Osteoblast (primary cell): ENCODE results near the gene DNAJB6. TPM values are rescaled to one million over a fixed set of nuclear protein-coding genes. Genes with fewer than 3 reads are reported as not detected.
A peak's percentile ranks its signal among the peaks of the same experiment; 100 is the strongest.

Experiments
- DNase-seq: peaks from one replicate; pipeline ENCODE4 v3.0.0; 2011; ENCODE audit warnings: low spot score, mixed read lengths; ENCODE audit not compliant: insufficient read length; ENCODE audit errors: missing footprints
- H2AFZ ChIP-seq: 2 replicates; pipeline ENCODE4 v1.6.0; 2011; ENCODE audit warnings: mild to moderate bottlenecking, low read length
- H3K27ac ChIP-seq: 2 replicates; pipeline ENCODE4 v1.5.1; 2011; ENCODE audit warnings: mild to moderate bottlenecking, low read depth, low read length, moderate library complexity
- H3K27me3 ChIP-seq: 2 replicates; pipeline ENCODE4 v1.6.0; 2012; ENCODE audit warnings: mild to moderate bottlenecking, control low read depth, inconsistent platforms, low read length, moderate library complexity; ENCODE audit not compliant: insufficient read depth
- H3K36me3 ChIP-seq: 2 replicates; pipeline ENCODE4 v1.5.1; 2011; ENCODE audit warnings: mild to moderate bottlenecking, low read length, control low read depth, moderate library complexity; ENCODE audit not compliant: insufficient read depth
- H3K4me1 ChIP-seq: 2 replicates; pipeline ENCODE4 v1.5.1; 2011; ENCODE audit warnings: mild to moderate bottlenecking, low read length, control low read depth, moderate library complexity; ENCODE audit not compliant: insufficient read depth
- H3K4me2 ChIP-seq: 2 replicates; pipeline ENCODE4 v1.6.0; 2011; ENCODE audit warnings: mild to moderate bottlenecking, low read length; ENCODE audit not compliant: insufficient read depth
- H3K4me3 ChIP-seq: fragments of 200-600 bp; sonication (generic); 3 replicates; pipeline ENCODE4 v1.5.1; 2012; ENCODE audit warnings: mild to moderate bottlenecking, low read length, inconsistent platforms; ENCODE audit not compliant: insufficient read depth
- H3K79me2 ChIP-seq: 2 replicates; pipeline ENCODE4 v1.6.0; 2012; ENCODE audit warnings: mild to moderate bottlenecking, low read length, control low read depth, inconsistent platforms; ENCODE audit not compliant: insufficient read depth
- H3K9me3 ChIP-seq: 2 replicates; pipeline ENCODE4 v1.5.1; 2011; ENCODE audit warnings: low read depth, low read length, control low read depth
- H4K20me1 ChIP-seq: 2 replicates; pipeline ENCODE4 v1.6.0; 2012; ENCODE audit warnings: mild to moderate bottlenecking, low read length, control low read depth; ENCODE audit not compliant: insufficient read depth
- total RNA-seq: library from RNA; depleted of rRNA; stranded (reverse); fragments of >200 nt; gene quantifications from 2 replicates; pipeline ENCODE4 v1.2.3, GENCODE V29; 2012
- TF ChIP-seq, protein P1 (sequence below): IDR thresholded peaks from 2 replicates; pipeline ENCODE4 v1.5.1; 2011; ENCODE audit warnings: mild to moderate bottlenecking, low read depth, low read length, moderate library complexity; ENCODE audit errors: extremely low read depth

DNAJB6 gene
- total RNA-seq, 1 donor = 84.7 TPM

- TF ChIP-seq, protein P1, sequence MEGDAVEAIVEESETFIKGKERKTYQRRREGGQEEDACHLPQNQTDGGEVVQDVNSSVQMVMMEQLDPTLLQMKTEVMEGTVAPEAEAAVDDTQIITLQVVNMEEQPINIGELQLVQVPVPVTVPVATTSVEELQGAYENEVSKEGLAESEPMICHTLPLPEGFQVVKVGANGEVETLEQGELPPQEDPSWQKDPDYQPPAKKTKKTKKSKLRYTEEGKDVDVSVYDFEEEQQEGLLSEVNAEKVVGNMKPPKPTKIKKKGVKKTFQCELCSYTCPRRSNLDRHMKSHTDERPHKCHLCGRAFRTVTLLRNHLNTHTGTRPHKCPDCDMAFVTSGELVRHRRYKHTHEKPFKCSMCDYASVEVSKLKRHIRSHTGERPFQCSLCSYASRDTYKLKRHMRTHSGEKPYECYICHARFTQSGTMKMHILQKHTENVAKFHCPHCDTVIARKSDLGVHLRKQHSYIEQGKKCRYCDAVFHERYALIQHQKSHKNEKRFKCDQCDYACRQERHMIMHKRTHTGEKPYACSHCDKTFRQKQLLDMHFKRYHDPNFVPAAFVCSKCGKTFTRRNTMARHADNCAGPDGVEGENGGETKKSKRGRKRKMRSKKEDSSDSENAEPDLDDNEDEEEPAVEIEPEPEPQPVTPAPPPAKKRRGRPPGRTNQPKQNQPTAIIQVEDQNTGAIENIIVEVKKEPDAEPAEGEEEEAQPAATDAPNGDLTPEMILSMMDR = no peak
- Histone ChIP-seq H3K79me2 (no peaks in the 10 kb centered on the region), H3K9me3 (no peaks in the 10 kb centered on the region)
Measured at GRCh38 chr7:157429001-157429679, 92.3 kb downstream of the DNAJB6 start.

GRCh38 chr7:157429680-157430224 is 92.9 kb downstream of the DNAJB6 start:
- TF ChIP-seq, protein P1 = no peak
- no peaks in the 10 kb centered on the region for H3K79me2 ChIP-seq

More at GRCh38 chr7:157429001-157429679, 92.3 kb downstream of the DNAJB6 start:
- H3K4me3 ChIP-seq = no peak overlapping the region
- no peak overlapping the region for H2AFZ ChIP-seq
- H3K4me2 ChIP-seq = no peak overlapping the region
- peaks cover 6% of the 10 kb centered on the region for H3K4me1 ChIP-seq
- no peak overlapping the region for H3K27ac ChIP-seq
- H3K36me3 ChIP-seq = no peaks in the 10 kb centered on the region
- no peaks in the 10 kb centered on the region for H4K20me1 ChIP-seq
- DNase-seq = no peak
- H3K27me3 ChIP-seq = no peaks in the 10 kb centered on the region

DNA sequence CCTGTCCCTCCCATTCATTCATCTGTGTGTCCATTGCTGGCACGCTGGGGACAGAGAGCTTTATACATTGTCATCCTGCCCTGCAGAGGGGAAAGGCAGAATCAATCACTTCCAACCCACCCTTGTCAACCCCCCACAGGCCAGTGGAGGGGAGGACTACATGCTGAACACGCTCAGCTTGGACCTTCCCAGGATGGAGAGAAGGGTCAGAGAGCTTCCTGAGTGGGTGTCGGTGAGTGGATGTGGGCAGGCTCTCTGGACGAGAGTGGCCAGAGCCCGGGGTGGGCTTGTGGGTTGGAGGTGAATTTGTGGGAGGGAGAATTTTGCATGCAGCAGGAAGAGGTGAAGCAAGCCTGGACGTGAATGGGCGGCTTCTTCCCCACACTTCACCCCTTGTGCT is 93.9 kb downstream of the DNAJB6 start:
- H3K4me2 ChIP-seq = no peak overlapping the region
- DNase-seq = no peak
- H3K27me3 ChIP-seq = no peaks in the 10 kb centered on the region
- H3K4me3 ChIP-seq = no peak overlapping the region
- TF ChIP-seq, protein P1 = no peak
- H3K9me3 ChIP-seq = no peaks in the 10 kb centered on the region
- no peak overlapping the region for H3K27ac ChIP-seq
- H3K4me1 ChIP-seq = peaks cover 6% of the 10 kb centered on the region
- no peak overlapping the region for H2AFZ ChIP-seq
- no peaks in the 10 kb centered on the region for H4K20me1 ChIP-seq
- no peaks in the 10 kb centered on the region for H3K36me3 ChIP-seq
- H3K79me2 ChIP-seq = no peaks in the 10 kb centered on the region

More at GRCh38 chr7:157429680-157430224, 92.9 kb downstream of the DNAJB6 start:
- no peak overlapping the region for H3K4me2 ChIP-seq
- no peak overlapping the region for H2AFZ ChIP-seq
- H4K20me1 ChIP-seq = no peaks in the 10 kb centered on the region
- H3K9me3 ChIP-seq = no peaks in the 10 kb centered on the region
- H3K4me3 ChIP-seq = no peak overlapping the region
- H3K27me3 ChIP-seq = no peaks in the 10 kb centered on the region
- H3K4me1 ChIP-seq = peaks cover 6% of the 10 kb centered on the region
- no peak overlapping the region for H3K27ac ChIP-seq
- no peak for DNase-seq
- H3K36me3 ChIP-seq = no peaks in the 10 kb centered on the region

DNA sequence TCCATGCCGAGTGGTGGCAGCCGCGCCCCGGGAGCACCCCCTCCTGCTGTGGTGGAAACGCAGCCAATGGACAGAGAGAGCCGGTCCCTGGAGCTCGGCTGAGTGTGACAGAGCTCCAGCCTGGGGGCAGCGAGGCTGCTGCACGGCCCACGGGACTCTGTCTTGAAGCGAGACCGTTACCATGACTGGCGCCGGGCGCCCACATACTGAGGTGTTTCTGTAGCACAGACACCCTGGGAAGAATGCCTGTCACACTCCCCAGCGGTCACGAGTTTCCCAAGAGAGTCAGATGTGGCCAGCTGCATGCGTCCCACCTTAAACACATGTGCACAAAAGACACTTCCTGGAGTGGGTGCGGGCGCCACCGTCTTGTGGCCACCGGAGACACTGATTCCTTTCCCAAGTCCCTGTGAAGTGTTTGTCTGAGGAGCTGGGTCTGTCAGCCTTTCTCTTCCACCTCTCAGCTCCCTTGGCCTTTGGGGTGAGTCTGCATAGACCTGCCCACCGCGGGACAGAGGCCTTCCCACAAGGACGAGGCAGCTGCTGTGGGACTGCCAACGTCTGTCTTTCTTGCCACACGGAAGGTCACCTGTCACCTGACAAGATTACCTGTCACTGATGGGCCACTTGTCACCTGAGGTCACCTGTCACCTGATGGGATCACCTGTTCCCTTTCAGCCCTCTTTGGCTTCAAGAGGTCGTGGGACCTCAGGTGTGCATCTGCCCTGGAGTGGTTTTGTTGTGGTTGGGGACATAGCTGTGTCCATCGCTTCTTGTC is 94.6 kb downstream of the DNAJB6 start:
- Histone ChIP-seq H2AFZ (no peak overlapping the region), H3K27ac (no peak overlapping the region), H3K4me1 (peaks cover 6% of the 10 kb centered on the region), H3K36me3 (no peaks in the 10 kb centered on the region), H3K4me3 (no peak overlapping the region), H3K27me3 (no peaks in the 10 kb centered on the region), H3K79me2 (no peaks in the 10 kb centered on the region), H3K9me3 (no peaks in the 10 kb centered on the region), H3K4me2 (no peak overlapping the region), H4K20me1 (no peaks in the 10 kb centered on the region)
- TF ChIP-seq, protein P1 = no peak
- peak; percentile 80 for DNase-seq
